Progenitor cell of endocrine pancreas (in vitro differentiated cells): ENCODE results near the gene CD40LG. TPM values are rescaled to one million over a fixed set of nuclear protein-coding genes. Genes with fewer than 3 reads are reported as not detected.

Experiments
- DNase-seq: peaks from one replicate; pipeline ENCODE4 v3.0.0; 2021; ENCODE audit warnings: low spot score; ENCODE audit not compliant: unreplicated experiment
- H3K27ac Mint-ChIP-seq: 2 replicates; pipeline ENCODE4 v1.8.0; 2021; ENCODE audit warnings: mild to moderate bottlenecking, moderate library complexity, mixed read lengths
- H3K27me3 Mint-ChIP-seq: 2 replicates; pipeline ENCODE4 v1.8.0; 2021; ENCODE audit warnings: mixed read lengths
- H3K36me3 Mint-ChIP-seq: 2 replicates; pipeline ENCODE4 v1.8.0; 2022; ENCODE audit warnings: mixed read lengths; ENCODE audit not compliant: insufficient read depth
- H3K4me1 Mint-ChIP-seq: 2 replicates; pipeline ENCODE4 v1.8.0; 2021; ENCODE audit warnings: low read depth, mixed read lengths
- H3K4me3 Mint-ChIP-seq: 2 replicates; pipeline ENCODE4 v1.8.0; 2021; ENCODE audit warnings: low read depth, mild to moderate bottlenecking, moderate library complexity, mixed read lengths
- H3K9me3 Mint-ChIP-seq: 2 replicates; pipeline ENCODE4 v1.8.0; 2021; ENCODE audit warnings: low read depth, mixed read lengths
- total RNA-seq: library from RNA; stranded (reverse); gene quantifications from 2 replicates; pipeline ENCODE4 v1.2.1, GENCODE V29; 2021
- TF ChIP-seq, protein P1 (sequence below): fragments of 200-600 bp; sonication (generic); IDR thresholded peaks from one replicate; pipeline ENCODE4 v1.5.0; 2021; ENCODE audit warnings: antibody characterized with exemption, mild to moderate bottlenecking; ENCODE audit not compliant: unreplicated experiment

The CD40LG gene
- total RNA-seq, 1 donor from 2014 or later = not detected

DNA sequence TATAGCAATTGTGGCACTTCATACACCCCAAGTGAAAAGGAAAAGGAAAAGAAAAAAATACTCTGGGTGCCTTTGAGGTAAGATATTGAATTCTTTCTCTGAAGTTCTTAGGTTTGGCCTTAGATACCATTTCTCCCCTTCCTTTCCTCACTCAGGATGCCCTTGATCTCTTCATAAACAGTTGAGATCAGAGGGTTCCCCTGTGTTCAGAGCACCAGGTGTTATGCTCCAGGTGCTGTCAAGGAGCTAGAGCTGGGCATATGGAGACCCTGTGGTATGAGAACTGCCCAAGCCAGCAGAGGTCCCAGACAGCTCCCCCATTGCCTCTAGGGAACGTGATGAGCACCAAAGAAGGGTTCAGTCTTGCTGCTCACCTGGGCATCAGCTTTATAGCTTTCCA lies 17.1 kb upstream of the CD40LG start:
- no peaks in the 10 kb centered on the region for H3K27me3 Mint-ChIP-seq
- H3K4me3 Mint-ChIP-seq = no peak overlapping the region
- no peak overlapping the region for H3K27ac Mint-ChIP-seq
- peaks cover 4% of the 10 kb centered on the region for H3K9me3 Mint-ChIP-seq
- DNase-seq = no peak
- H3K4me1 Mint-ChIP-seq = no peaks in the 10 kb centered on the region
- H3K36me3 Mint-ChIP-seq = no peaks in the 10 kb centered on the region
- TF ChIP-seq, protein P1, sequence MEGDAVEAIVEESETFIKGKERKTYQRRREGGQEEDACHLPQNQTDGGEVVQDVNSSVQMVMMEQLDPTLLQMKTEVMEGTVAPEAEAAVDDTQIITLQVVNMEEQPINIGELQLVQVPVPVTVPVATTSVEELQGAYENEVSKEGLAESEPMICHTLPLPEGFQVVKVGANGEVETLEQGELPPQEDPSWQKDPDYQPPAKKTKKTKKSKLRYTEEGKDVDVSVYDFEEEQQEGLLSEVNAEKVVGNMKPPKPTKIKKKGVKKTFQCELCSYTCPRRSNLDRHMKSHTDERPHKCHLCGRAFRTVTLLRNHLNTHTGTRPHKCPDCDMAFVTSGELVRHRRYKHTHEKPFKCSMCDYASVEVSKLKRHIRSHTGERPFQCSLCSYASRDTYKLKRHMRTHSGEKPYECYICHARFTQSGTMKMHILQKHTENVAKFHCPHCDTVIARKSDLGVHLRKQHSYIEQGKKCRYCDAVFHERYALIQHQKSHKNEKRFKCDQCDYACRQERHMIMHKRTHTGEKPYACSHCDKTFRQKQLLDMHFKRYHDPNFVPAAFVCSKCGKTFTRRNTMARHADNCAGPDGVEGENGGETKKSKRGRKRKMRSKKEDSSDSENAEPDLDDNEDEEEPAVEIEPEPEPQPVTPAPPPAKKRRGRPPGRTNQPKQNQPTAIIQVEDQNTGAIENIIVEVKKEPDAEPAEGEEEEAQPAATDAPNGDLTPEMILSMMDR = no peak

DNA sequence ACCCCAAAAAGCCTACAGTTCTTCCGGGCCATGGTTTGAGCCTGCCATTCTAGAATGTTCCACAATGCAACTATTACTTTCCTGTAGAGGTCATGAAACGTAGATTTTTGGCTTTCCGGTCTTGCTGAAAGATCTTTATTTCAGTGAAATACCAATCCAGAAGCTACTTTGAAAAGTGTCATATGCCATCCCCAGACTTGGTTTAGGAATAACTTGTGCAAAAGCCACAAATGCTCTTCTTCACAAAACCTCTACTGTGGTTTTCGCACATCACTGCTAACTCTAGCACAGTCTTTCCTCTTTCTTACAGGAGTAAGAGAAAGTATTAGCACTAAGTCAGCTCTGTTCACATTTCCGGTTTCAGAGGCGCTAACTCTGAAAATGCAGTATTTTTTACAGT lies 12.7 kb upstream of the CD40LG start:
- Mint-ChIP-seq H3K27me3 (peaks cover 3% of the 10 kb centered on the region), H3K36me3 (peaks cover 1% of the 10 kb centered on the region), H3K27ac (no peak overlapping the region), H3K4me3 (no peak overlapping the region), H3K4me1 (no peaks in the 10 kb centered on the region), H3K9me3 (peaks cover 5% of the 10 kb centered on the region)
- TF ChIP-seq, protein P1 = no peak
- no peak for DNase-seq

DNA sequence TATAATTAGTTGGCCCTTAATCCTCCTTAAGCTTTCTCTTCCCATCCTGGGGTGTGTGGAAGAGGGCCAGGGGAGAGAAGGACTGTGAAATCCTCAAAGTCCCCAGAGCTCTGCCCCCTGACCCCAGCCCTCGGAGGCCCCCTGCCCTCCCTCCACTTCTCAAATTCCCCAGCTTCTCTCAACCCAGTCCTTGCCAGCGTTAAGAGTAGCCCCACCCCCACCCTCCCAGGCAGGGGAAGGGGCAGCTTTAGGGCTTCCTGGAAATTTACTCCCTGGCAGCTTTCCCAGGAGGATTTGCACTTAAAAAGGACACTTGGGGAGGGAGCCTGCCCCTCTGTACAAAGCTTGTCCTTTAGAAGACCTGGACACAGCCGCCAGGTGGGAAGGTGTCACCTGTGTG lies 11.8 kb upstream of the CD40LG start:
- no peak overlapping the region for H3K27ac Mint-ChIP-seq

DNA sequence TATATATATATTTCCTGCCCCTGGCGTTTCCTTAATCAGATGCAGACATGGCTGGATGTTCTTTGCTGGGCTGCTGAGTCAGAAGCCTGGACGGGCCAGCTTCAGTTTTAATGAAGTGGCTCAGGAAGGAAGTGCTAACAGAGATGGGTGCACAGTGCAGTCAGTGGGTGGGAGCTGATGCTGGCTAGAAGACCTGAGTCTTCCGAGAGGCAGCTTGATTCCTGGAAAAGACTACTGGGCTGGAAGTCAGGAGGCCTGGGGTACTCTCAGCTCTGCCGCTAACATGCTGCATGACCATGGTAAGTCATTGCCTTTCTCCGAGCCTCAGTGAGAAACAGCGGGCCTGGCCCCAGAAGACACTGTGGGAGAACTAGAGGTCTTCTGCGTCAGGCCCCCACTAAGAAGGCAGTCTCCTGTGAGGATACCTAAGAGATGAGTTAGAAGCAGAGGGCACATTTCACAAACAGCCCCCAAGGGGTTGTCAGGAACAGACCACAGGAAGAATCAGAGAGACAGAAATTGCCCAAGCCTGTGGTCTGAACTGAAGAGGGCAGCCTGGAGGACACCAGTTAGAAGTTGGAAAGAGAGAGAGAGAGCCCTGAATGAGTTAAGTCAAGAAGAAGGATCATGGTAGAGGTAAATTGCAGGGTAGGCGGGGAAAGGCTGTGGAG lies 8.3 kb upstream of the CD40LG start:
- H3K27ac Mint-ChIP-seq = no peak overlapping the region
- TF ChIP-seq, protein P1 = no peak
- peaks cover 11% of the 10 kb centered on the region for H3K9me3 Mint-ChIP-seq
- H3K36me3 Mint-ChIP-seq = peaks cover 1% of the 10 kb centered on the region
- H3K4me3 Mint-ChIP-seq = no peak overlapping the region
- H3K27me3 Mint-ChIP-seq = peaks cover 3% of the 10 kb centered on the region
- H3K4me1 Mint-ChIP-seq = no peaks in the 10 kb centered on the region
- no peak for DNase-seq

More for the DNA sequence above, 11.8 kb upstream of the CD40LG start:
- H3K27me3 Mint-ChIP-seq = peaks cover 3% of the 10 kb centered on the region
- no peak for DNase-seq
- no peaks in the 10 kb centered on the region for H3K4me1 Mint-ChIP-seq
- peaks cover 5% of the 10 kb centered on the region for H3K9me3 Mint-ChIP-seq
- TF ChIP-seq, protein P1 = no peak
- H3K36me3 Mint-ChIP-seq = peaks cover 1% of the 10 kb centered on the region
- H3K4me3 Mint-ChIP-seq = no peak overlapping the region

DNA sequence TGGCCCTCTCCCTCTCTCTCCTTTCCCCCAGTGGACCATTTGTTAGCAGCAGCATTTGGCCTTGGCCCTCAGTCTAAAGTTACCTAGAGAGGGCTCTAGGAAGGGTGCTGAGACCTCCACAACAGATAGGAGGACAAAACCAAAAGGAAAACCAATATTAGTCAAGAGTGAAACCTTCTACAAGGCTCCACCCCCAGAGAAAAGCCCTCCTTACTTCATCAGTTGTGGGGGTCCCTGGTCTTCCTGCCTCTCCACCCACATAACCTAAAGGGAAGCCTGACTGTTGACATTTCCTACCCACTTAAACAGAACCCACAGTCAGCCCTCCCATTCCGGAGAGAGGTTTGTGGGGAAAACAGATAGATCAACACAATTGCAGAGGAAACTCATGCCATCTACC lies 4.7 kb upstream of the CD40LG start:
- Mint-ChIP-seq H3K9me3 (peaks cover 26% of the 10 kb centered on the region), H3K27ac (no peak overlapping the region), H3K4me3 (no peak overlapping the region), H3K36me3 (no peaks in the 10 kb centered on the region), H3K27me3 (no peaks in the 10 kb centered on the region), H3K4me1 (no peaks in the 10 kb centered on the region)
- TF ChIP-seq, protein P1 = no peak
- no peak for DNase-seq
